K562 (cell line): Measurements from ENCODE around the gene PACS2.

Source experiments
- MEF2D ChIP-seq: conservative IDR thresholded peaks from 2 replicates; pipeline ENCODE4 v1.6.1; 2016; ENCODE audit warnings: low read depth, missing genetic modification characterization, missing compliant biosample characterization
- ZNF253 ChIP-seq: fragments of 250-450 bp; sonication (Bioruptor Pico); conservative IDR thresholded peaks from 2 replicates; pipeline ENCODE4 v1.6.1; 2021; ENCODE audit warnings: mild to moderate bottlenecking
- TF ChIP-seq, protein P1 (sequence below): sonication (generic); formaldehyde crosslinking; IDR thresholded peaks from 2 replicates; pipeline ENCODE4 v1.8.0; 2023; ENCODE audit warnings: missing genetic modification reagents, mild to moderate bottlenecking, borderline replicate concordance

DNA sequence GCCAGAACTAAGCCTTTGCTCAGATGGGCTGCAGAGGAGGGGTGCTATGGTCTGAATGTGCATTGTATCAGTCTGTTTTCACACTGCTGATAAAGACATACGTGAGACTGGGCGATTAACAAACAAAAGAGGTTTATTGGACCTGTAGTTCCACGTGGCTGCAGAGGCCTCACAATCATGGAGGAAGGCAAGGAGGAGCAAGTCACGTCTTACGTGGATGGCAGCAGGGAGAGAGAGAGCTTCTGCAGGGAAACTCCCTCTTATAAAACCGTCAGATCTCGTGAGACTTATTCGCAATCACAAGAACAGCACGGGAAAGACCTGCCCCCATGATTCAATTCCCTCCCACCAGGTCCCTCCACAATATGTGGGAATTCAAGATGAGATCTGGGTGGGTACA lies 10.0 kb upstream of the PACS2 start:
- TF ChIP-seq, protein P1, sequence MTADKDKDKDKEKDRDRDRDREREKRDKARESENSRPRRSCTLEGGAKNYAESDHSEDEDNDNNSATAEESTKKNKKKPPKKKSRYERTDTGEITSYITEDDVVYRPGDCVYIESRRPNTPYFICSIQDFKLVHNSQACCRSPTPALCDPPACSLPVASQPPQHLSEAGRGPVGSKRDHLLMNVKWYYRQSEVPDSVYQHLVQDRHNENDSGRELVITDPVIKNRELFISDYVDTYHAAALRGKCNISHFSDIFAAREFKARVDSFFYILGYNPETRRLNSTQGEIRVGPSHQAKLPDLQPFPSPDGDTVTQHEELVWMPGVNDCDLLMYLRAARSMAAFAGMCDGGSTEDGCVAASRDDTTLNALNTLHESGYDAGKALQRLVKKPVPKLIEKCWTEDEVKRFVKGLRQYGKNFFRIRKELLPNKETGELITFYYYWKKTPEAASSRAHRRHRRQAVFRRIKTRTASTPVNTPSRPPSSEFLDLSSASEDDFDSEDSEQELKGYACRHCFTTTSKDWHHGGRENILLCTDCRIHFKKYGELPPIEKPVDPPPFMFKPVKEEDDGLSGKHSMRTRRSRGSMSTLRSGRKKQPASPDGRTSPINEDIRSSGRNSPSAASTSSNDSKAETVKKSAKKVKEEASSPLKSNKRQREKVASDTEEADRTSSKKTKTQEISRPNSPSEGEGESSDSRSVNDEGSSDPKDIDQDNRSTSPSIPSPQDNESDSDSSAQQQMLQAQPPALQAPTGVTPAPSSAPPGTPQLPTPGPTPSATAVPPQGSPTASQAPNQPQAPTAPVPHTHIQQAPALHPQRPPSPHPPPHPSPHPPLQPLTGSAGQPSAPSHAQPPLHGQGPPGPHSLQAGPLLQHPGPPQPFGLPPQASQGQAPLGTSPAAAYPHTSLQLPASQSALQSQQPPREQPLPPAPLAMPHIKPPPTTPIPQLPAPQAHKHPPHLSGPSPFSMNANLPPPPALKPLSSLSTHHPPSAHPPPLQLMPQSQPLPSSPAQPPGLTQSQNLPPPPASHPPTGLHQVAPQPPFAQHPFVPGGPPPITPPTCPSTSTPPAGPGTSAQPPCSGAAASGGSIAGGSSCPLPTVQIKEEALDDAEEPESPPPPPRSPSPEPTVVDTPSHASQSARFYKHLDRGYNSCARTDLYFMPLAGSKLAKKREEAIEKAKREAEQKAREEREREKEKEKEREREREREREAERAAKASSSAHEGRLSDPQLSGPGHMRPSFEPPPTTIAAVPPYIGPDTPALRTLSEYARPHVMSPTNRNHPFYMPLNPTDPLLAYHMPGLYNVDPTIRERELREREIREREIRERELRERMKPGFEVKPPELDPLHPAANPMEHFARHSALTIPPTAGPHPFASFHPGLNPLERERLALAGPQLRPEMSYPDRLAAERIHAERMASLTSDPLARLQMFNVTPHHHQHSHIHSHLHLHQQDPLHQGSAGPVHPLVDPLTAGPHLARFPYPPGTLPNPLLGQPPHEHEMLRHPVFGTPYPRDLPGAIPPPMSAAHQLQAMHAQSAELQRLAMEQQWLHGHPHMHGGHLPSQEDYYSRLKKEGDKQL (CRISPR knock-in tag): no peak
- TF ChIP-seq ZNF253 (CRISPR knock-in tag): no peak
- no peak for TF ChIP-seq MEF2D (tag)
